GM18526 (cell line): ENCODE measurements around the gene TBRG4.

Source experiments
- POLR2A ChIP-seq: IDR thresholded peaks from 3 replicates; pipeline ENCODE4 v1.6.1; 2011; ENCODE audit not compliant: insufficient read length; ENCODE audit errors: extremely low read depth

Gene TBRG4

DNA sequence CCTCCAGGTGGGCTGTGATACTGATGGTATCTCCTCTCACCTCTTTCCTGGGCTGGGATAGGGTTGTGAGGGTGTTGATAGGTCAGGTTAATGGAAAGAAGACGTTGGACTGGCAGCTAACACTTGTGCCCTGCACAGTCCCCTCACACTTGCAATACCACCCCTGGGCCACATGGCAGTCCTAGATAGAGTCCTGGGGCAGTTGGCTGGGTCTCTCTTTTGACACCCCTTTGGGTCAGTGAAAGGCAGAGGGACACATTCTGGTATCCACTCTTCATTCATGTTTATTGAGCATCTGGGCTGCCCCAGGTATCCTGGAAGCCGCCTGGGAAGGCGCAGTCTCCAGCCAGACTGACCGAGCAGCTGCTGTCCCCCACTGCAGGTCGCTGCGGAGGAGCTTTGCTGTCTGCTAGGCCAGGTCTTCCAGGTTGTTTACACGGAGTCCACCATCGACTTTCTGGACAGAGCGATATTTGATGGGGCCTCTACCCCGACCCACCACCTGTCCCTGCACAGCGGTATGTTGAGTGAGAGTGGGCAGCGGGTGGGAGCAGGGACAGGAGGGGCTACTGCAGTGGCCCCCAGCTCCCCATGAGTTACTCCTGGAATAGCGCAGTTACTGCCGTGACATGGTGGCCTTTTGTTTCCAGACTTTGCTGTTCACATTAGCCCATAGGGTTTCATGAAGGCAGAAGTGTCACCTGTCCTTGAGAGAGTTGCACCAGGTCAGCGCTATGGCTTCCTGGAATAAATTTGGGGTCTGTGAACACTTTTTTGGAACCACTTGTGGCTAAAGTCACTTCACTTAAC is 41.8 kb downstream of the TBRG4 start:
- no peak for TF ChIP-seq POLR2A

GRCh38 chr7:45068236-45069023 is 43.1 kb downstream of the TBRG4 start:
- no peak for TF ChIP-seq POLR2A

GRCh38 chr7:45067582-45067981 is 43.9 kb downstream of the TBRG4 start:
- no peak for TF ChIP-seq POLR2A

DNA sequence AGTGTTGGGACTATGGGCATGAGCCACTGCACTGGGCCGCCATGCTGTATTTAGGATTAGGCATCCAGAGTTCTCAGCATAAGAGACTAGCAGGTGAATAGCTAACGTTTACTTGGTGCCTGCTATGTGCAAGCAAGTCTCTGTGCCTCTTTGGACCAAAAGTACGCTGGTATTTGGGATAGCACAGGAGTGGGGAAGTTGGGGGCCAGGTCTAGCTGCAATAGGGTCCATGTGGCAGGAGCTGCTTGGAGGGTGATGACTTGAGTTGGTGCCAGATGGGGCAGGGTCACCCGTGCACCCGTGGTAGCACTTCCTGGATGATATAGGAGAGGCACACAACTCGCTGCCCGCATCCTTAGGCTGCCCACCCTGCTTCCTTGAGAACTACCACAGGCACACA is 45.1 kb downstream of the TBRG4 start:
- no peak for TF ChIP-seq POLR2A

DNA sequence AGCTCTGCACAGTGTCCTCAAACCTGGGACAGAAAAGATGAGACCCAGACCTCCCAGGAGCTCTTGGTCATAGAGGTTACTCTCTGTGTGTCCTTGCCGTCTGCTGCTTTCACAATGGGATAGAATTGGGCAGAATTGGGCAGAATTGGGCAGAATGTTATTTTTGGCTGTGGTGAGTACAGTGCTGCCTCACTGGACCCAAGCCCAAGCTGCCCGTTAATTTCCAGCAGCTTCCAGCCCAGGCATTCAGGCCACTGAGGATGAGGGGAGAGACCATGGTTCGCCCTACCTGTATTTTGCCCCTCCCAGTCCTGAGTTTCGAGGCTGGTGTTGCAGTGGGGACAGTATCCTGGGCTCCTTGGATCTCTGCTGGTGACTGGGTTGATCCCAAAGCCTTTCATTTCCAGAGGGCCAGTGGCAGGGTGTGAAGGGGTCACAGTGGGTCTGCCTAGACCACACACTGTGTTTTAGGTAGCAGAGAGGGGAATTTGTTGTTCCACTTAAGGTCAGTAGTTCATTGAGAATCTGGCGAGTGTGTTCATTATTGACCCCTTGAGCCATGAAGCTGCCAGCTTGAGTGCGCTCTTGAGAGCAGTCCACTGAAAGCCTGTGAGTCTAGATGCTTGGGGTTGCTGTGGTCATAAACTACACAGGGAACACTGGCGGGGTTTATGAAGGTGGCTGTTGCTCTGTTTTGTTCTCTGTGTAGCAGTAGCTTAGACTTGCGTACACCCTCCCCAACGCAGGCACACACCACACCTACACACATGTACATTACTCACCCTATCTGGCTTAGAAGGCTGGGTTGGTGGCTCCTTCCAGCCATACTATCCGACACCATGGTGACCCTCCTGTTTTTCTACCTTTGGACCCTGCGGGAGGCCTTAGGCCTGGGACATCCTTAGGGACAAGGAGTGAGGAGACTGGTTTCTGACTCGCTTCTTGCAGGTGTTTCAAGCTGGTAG is 46.2 kb downstream of the TBRG4 start:
- no peak for TF ChIP-seq POLR2A

GRCh38 chr7:45064047-45064725 is 47.3 kb downstream of the TBRG4 start:
- TF ChIP-seq POLR2A: no peak

- TF ChIP-seq POLR2A: no peak
These were observed 49.6 kb downstream of the TBRG4 start for GRCh38 chr7:45061806-45062425.

GRCh38 chr7:45061352-45061751 is 50.1 kb downstream of the TBRG4 start:
- no peak for TF ChIP-seq POLR2A

- no peak for TF ChIP-seq POLR2A
These were observed 51.2 kb downstream of the TBRG4 start for GRCh38 chr7:45060295-45060694.

- no peak for TF ChIP-seq POLR2A
These were observed 53.6 kb downstream of the TBRG4 start for GRCh38 chr7:45057878-45058277.

DNA sequence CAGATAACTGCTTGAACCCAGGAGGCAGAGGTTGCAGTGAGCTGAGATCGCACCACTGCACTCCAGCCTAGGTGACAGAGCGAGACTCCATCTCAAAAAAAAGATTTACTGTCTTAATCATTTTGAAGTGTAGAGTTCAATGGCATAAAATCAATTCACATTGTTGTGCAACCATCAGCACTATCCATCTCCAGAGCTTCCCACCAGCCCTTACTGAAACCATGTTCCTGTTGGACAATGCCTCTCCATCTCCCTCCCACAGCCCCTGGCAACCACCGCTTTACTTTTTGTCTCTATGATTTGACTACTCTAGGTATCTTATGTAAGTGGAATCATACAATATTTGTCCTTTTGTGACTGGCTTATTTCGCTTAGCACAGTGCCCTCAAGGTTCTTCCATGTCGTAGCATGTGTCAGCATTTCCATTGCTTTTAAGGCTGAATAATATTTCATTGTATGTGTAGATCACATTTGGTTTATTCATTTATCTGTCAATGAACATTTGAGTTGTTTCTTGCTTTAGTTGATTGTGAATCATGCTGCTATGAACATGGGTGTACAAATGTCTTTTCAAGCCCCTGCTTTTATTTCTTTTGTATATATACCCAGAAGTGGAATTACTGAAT is 55.8 kb downstream of the TBRG4 start:
- no peak for TF ChIP-seq POLR2A

DNA sequence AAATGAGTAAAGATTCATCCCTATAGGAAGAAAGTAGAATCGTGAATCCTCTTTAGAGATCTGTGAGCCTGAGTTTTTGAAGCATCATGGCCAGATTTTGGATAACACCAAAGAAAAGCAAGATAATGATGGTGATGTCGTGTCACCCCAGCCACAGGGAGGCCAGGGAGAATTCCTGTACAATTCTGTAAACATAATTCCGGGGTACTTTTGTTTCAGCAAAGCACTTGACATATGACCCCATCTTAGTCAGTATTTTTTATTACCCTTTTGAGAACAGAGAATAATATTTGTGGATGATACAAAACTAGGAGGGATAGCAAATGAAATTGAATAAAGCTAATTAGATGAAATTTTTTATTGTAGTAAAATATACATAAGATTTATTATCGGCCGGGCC is 56.5 kb downstream of the TBRG4 start:
- no peak for TF ChIP-seq POLR2A

DNA sequence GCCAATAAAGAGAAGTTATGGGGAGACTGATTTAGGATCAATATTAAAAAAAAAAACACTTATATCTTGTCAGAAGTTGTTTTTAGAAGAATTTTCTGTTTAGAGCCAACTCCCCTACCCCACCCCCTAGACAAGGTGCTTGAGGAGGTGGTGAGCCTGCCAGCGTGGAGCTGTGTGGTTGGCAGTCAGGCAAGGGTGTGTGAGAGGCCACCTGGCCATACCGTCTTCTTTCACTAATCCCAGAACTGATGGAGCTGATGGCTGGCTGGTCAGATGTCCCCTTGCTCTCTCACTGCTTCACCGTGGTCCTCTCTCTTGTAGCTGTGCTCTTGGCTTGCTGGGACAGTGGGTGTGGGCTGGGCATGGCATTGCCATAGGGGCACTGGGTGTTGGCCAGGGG is 57.1 kb downstream of the TBRG4 start:
- no peak for TF ChIP-seq POLR2A

DNA sequence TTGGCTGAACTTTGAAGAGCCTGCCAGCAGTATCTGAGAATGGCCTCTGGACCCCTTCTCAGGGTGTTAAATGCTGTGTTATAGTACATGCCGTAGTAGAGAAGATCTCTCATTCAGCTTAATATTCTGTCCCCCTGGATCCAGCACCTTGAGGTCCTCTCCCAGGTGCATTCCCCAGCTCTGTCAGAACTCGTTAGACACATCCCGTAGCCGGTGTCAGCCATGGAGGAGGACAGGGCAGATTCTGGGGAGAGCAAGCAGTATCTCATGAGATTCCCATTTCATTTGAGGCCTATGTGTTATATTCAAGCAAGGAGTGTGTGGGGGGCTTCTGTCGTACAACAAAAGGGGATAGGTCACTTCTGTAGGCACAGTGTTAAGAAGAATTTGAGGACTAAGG is 57.6 kb downstream of the TBRG4 start:
- TF ChIP-seq POLR2A: no peak
